Effector memory CD8-positive, alpha-beta T cell (primary cell): ENCODE data around the gene AJAP1.

Source experiments
- ATAC-seq: fragments of 150-1000 bp; cut with Tn5 transposase; replicated peaks from 2 replicates; pipeline ENCODE4 v1.10.0; 2021; ENCODE audit warnings: mild to moderate bottlenecking, moderate library complexity
- DNase-seq, 3 experiments: peaks; one replicate each; pipeline ENCODE4 v3.0.0; 2021
- H3K27ac Mint-ChIP-seq, 2 donors: one replicate each; pipeline ENCODE4 v1.8.0; 2022; ENCODE audit warnings: mild to moderate bottlenecking in 2 of 2, mixed read lengths in 2 of 2, moderate library complexity in 2 of 2
- H3K27me3 Mint-ChIP-seq, 2 donors: one replicate each; pipeline ENCODE4 v1.8.0; 2022; ENCODE audit warnings: mixed read lengths in 2 of 2
- H3K36me3 Mint-ChIP-seq: one replicate; pipeline ENCODE4 v1.8.0; 2022; ENCODE audit warnings: mild to moderate bottlenecking, moderate library complexity, mixed read lengths; ENCODE audit not compliant: insufficient read depth
- H3K4me1 Mint-ChIP-seq, 2 donors: one replicate each; pipeline ENCODE4 v1.8.0; 2022; ENCODE audit warnings: low read depth in 2 of 2, mixed read lengths in 2 of 2
- H3K4me3 Mint-ChIP-seq, 2 donors: one replicate each; pipeline ENCODE4 v1.8.0; 2022; ENCODE audit warnings: mild to moderate bottlenecking in 2 of 2, mixed read lengths in 2 of 2, moderate library complexity in 2 of 2
- H3K9me3 Mint-ChIP-seq, 2 donors: one replicate each; pipeline ENCODE4 v1.8.0; 2022; ENCODE audit warnings: mixed read lengths in 2 of 2

AJAP1 gene

GRCh38 chr1:4756851-4757580 lies 102.6 kb downstream of the AJAP1 start:
- DNase-seq (no peak), ATAC-seq (no peak)
- Mint-ChIP-seq H3K9me3 (peaks cover 0 to 5% of the 10 kb centered on the region in 2 donors), H3K27ac (no peak overlapping the region), H3K27me3 (peaks cover 11 to 24% of the 10 kb centered on the region in 2 donors), H3K4me3 (no peak overlapping the region), H3K4me1 (no peaks in the 10 kb centered on the region), H3K36me3 (no peaks in the 10 kb centered on the region)

GRCh38 chr1:4759671-4760070 lies 105.3 kb downstream of the AJAP1 start:
- H3K36me3 Mint-ChIP-seq = no peaks in the 10 kb centered on the region
- H3K27me3 Mint-ChIP-seq = peaks cover 16 to 25% of the 10 kb centered on the region in 2 donors
- no peak for ATAC-seq
- H3K4me1 Mint-ChIP-seq = no peaks in the 10 kb centered on the region
- DNase-seq = no peak
- no peak overlapping the region for H3K4me3 Mint-ChIP-seq
- no peak overlapping the region for H3K27ac Mint-ChIP-seq
- peaks cover 0 to 2% of the 10 kb centered on the region in 2 donors for H3K9me3 Mint-ChIP-seq

GRCh38 chr1:4760088-4760487 lies 105.7 kb downstream of the AJAP1 start:
- DNase-seq (no peak), ATAC-seq (no peak)
- peaks cover 20 to 28% of the 10 kb centered on the region in 2 donors for H3K27me3 Mint-ChIP-seq
- no peaks in the 10 kb centered on the region for H3K4me1 Mint-ChIP-seq
- H3K27ac Mint-ChIP-seq = no peak overlapping the region
- no peak overlapping the region for H3K4me3 Mint-ChIP-seq
- H3K36me3 Mint-ChIP-seq = no peaks in the 10 kb centered on the region
- peaks cover 0 to 2% of the 10 kb centered on the region in 2 donors for H3K9me3 Mint-ChIP-seq

- Mint-ChIP-seq H3K4me1 (no peaks in the 10 kb centered on the region), H3K36me3 (no peaks in the 10 kb centered on the region), H3K4me3 (no peak overlapping the region), H3K27ac (no peak overlapping the region), H3K9me3 (peaks cover 0 to 2% of the 10 kb centered on the region in 2 donors), H3K27me3 (peaks cover 23 to 32% of the 10 kb centered on the region in 2 donors)
- DNase-seq (no peak), ATAC-seq (no peak)
Measured at GRCh38 chr1:4761324-4761723, 106.9 kb downstream of the AJAP1 start.

- Mint-ChIP-seq H3K27ac (no peak overlapping the region), H3K27me3 (peaks cover 23 to 32% of the 10 kb centered on the region in 2 donors), H3K4me3 (no peak overlapping the region), H3K4me1 (no peaks in the 10 kb centered on the region), H3K36me3 (no peaks in the 10 kb centered on the region), H3K9me3 (peaks cover 0 to 2% of the 10 kb centered on the region in 2 donors)
- DNase-seq (no peak), ATAC-seq (no peak)
Measured at GRCh38 chr1:4762146-4762545, 107.7 kb downstream of the AJAP1 start.

- no peak for DNase-seq
- H3K4me3 Mint-ChIP-seq = no peak overlapping the region
- no peak overlapping the region for H3K27ac Mint-ChIP-seq
- H3K27me3 Mint-ChIP-seq = peaks cover 6 to 18% of the 10 kb centered on the region in 2 donors
- no peaks in the 10 kb centered on the region for H3K4me1 Mint-ChIP-seq
- H3K9me3 Mint-ChIP-seq = no peaks in the 10 kb centered on the region
- no peak for ATAC-seq
- no peaks in the 10 kb centered on the region for H3K36me3 Mint-ChIP-seq
Measured at GRCh38 chr1:4767308-4767707, 112.9 kb downstream of the AJAP1 start.

GRCh38 chr1:4768553-4768952 lies 114.1 kb downstream of the AJAP1 start:
- Mint-ChIP-seq H3K27ac (no peak overlapping the region), H3K36me3 (no peaks in the 10 kb centered on the region), H3K4me1 (no peaks in the 10 kb centered on the region), H3K9me3 (no peaks in the 10 kb centered on the region), H3K27me3 (peaks cover 6 to 18% of the 10 kb centered on the region in 2 donors), H3K4me3 (no peak overlapping the region)
- ATAC-seq (no peak), DNase-seq (no peak)

GRCh38 chr1:4769516-4770280 lies 115.3 kb downstream of the AJAP1 start:
- Mint-ChIP-seq H3K4me1 (no peaks in the 10 kb centered on the region), H3K27ac (no peak overlapping the region), H3K27me3 (peaks cover 6 to 13% of the 10 kb centered on the region in 2 donors), H3K4me3 (no peak overlapping the region), H3K9me3 (no peaks in the 10 kb centered on the region), H3K36me3 (no peaks in the 10 kb centered on the region)
- no peak for DNase-seq
- no peak for ATAC-seq

- DNase-seq (no peak), ATAC-seq (no peak)
- Mint-ChIP-seq H3K4me1 (no peaks in the 10 kb centered on the region), H3K4me3 (no peak overlapping the region), H3K36me3 (no peaks in the 10 kb centered on the region), H3K27ac (no peak overlapping the region), H3K9me3 (no peaks in the 10 kb centered on the region), H3K27me3 (peaks cover 0 to 6% of the 10 kb centered on the region in 2 donors)
Measured at GRCh38 chr1:4770713-4771112, 116.3 kb downstream of the AJAP1 start.

- Mint-ChIP-seq H3K4me3 (no peak overlapping the region), H3K4me1 (no peaks in the 10 kb centered on the region), H3K27me3 (peaks cover 0 to 6% of the 10 kb centered on the region in 2 donors), H3K36me3 (no peaks in the 10 kb centered on the region), H3K9me3 (no peaks in the 10 kb centered on the region), H3K27ac (no peak overlapping the region)
- ATAC-seq (no peak), DNase-seq (no peak)
Measured at GRCh38 chr1:4771267-4771666, 116.9 kb downstream of the AJAP1 start.

- Mint-ChIP-seq H3K27me3 (peaks cover 0 to 6% of the 10 kb centered on the region in 2 donors), H3K36me3 (no peaks in the 10 kb centered on the region), H3K9me3 (no peaks in the 10 kb centered on the region), H3K4me1 (no peaks in the 10 kb centered on the region), H3K27ac (no peak overlapping the region), H3K4me3 (no peak overlapping the region)
- no peak for ATAC-seq
- no peak for DNase-seq
Measured at GRCh38 chr1:4771721-4772120, 117.3 kb downstream of the AJAP1 start.

GRCh38 chr1:4772294-4773010 lies 118.0 kb downstream of the AJAP1 start:
- H3K27me3 Mint-ChIP-seq = peaks cover 0 to 6% of the 10 kb centered on the region in 2 donors

GRCh38 chr1:4773226-4773625 lies 118.8 kb downstream of the AJAP1 start:
- Mint-ChIP-seq H3K4me3 (no peak overlapping the region), H3K9me3 (no peaks in the 10 kb centered on the region), H3K27me3 (peaks cover 0 to 6% of the 10 kb centered on the region in 2 donors), H3K27ac (no peak overlapping the region), H3K36me3 (no peaks in the 10 kb centered on the region), H3K4me1 (no peaks in the 10 kb centered on the region)
- no peak for ATAC-seq
- no peak for DNase-seq

More at GRCh38 chr1:4772294-4773010, 118.0 kb downstream of the AJAP1 start:
- ATAC-seq (no peak), DNase-seq (no peak)
- H3K36me3 Mint-ChIP-seq = no peaks in the 10 kb centered on the region
- no peak overlapping the region for H3K4me3 Mint-ChIP-seq
- H3K9me3 Mint-ChIP-seq = no peaks in the 10 kb centered on the region
- H3K4me1 Mint-ChIP-seq = no peaks in the 10 kb centered on the region
- H3K27ac Mint-ChIP-seq = no peak overlapping the region
